Glutamatergic neuron (in vitro differentiated cells): Measurements from ENCODE around the gene SKOR1. TPM values are rescaled to one million over a fixed set of nuclear protein-coding genes. Genes with fewer than 3 reads are reported as not detected.

Experiments
- DNase-seq: peaks from one replicate; pipeline ENCODE4 v3.0.0; 2022
- H3K27ac Mint-ChIP-seq: one replicate; pipeline ENCODE4 v1.8.0; 2020; ENCODE audit warnings: mild to moderate bottlenecking, mixed read lengths, inconsistent platforms; ENCODE audit not compliant: unreplicated experiment
- H3K27me3 Mint-ChIP-seq: one replicate; pipeline ENCODE4 v1.8.0; 2020; ENCODE audit warnings: mild to moderate bottlenecking, moderate library complexity, mixed read lengths, inconsistent platforms; ENCODE audit not compliant: unreplicated experiment
- H3K36me3 Mint-ChIP-seq: one replicate; pipeline ENCODE4 v1.8.0; 2020; ENCODE audit warnings: mild to moderate bottlenecking, mixed read lengths, inconsistent platforms; ENCODE audit not compliant: unreplicated experiment
- H3K4me1 Mint-ChIP-seq: one replicate; pipeline ENCODE4 v1.8.0; 2020; ENCODE audit warnings: mild to moderate bottlenecking, low read depth, mixed read lengths, inconsistent platforms; ENCODE audit not compliant: unreplicated experiment
- H3K4me3 Mint-ChIP-seq: one replicate; pipeline ENCODE4 v1.8.0; 2020; ENCODE audit warnings: mild to moderate bottlenecking, mixed read lengths, inconsistent platforms; ENCODE audit not compliant: unreplicated experiment
- H3K9me3 Mint-ChIP-seq: one replicate; pipeline ENCODE4 v1.8.0; 2020; ENCODE audit warnings: mild to moderate bottlenecking, moderate library complexity, mixed read lengths, inconsistent platforms; ENCODE audit not compliant: unreplicated experiment
- total RNA-seq: library from RNA; stranded (reverse); fragmentation: NEBNext Ultra II Directional; extraction: Animal tissue kit (Norgen Biotek cat#: 25700); gene quantifications from one replicate; pipeline ENCODE4 v1.2.1, GENCODE V29; 2021; ENCODE audit not compliant: unreplicated experiment
- TF ChIP-seq, protein P1 (sequence below): fragments of 200-600 bp; sonication (generic); IDR thresholded peaks from one replicate; pipeline ENCODE4 v1.5.0; 2021; ENCODE audit not compliant: partially characterized antibody, unreplicated experiment

Gene SKOR1
- total RNA-seq, 1 donor from 2014 or later: 4.0 TPM

GRCh38 chr15:67865766-67866165, 40.5 kb downstream of the SKOR1 start:
- Mint-ChIP-seq H3K4me3 (no peak overlapping the region), H3K27ac (no peak overlapping the region), H3K9me3 (peaks cover 5% of the 10 kb centered on the region), H3K27me3 (peaks cover 2% of the 10 kb centered on the region), H3K4me1 (no peaks in the 10 kb centered on the region), H3K36me3 (peaks cover 10% of the 10 kb centered on the region)
- no peak for DNase-seq
- TF ChIP-seq, protein P1, sequence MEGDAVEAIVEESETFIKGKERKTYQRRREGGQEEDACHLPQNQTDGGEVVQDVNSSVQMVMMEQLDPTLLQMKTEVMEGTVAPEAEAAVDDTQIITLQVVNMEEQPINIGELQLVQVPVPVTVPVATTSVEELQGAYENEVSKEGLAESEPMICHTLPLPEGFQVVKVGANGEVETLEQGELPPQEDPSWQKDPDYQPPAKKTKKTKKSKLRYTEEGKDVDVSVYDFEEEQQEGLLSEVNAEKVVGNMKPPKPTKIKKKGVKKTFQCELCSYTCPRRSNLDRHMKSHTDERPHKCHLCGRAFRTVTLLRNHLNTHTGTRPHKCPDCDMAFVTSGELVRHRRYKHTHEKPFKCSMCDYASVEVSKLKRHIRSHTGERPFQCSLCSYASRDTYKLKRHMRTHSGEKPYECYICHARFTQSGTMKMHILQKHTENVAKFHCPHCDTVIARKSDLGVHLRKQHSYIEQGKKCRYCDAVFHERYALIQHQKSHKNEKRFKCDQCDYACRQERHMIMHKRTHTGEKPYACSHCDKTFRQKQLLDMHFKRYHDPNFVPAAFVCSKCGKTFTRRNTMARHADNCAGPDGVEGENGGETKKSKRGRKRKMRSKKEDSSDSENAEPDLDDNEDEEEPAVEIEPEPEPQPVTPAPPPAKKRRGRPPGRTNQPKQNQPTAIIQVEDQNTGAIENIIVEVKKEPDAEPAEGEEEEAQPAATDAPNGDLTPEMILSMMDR: no peak

- no peaks in the 10 kb centered on the region for H3K4me1 Mint-ChIP-seq
- H3K36me3 Mint-ChIP-seq: peaks cover 10% of the 10 kb centered on the region
- H3K27ac Mint-ChIP-seq: no peak overlapping the region
- H3K9me3 Mint-ChIP-seq: peaks cover 3% of the 10 kb centered on the region
- TF ChIP-seq, protein P1: no peak
- H3K27me3 Mint-ChIP-seq: peaks cover 2% of the 10 kb centered on the region
- H3K4me3 Mint-ChIP-seq: no peak overlapping the region
- no peak for DNase-seq
Measured at GRCh38 chr15:67869701-67870100, 44.4 kb downstream of the SKOR1 start.

DNA sequence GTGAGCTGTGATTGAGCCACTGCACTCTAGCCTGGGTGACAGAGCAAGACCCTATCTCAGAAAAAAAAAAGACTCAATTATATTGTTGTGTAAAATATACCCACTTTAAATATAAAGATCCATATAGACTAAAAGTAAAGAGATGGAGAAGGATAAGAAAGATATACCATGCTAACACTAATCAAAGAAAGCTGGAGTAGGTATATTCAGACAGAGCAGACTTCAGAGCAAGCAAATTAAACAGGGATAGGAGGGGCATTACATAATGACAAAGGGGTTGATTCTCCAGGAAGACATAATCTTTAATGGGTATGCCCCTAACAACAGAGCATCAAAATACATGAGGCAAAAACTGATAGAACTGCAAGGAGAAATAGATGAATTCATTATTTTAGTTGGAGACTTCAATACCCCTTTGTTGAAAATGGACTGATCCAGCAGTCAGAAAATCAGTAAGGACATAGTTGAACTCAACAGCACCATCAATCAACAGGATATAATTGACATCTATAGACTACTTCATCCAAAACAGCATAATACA, 45.6 kb downstream of the SKOR1 start:
- DNase-seq: no peak
- Mint-ChIP-seq H3K36me3 (peaks cover 10% of the 10 kb centered on the region), H3K9me3 (peaks cover 3% of the 10 kb centered on the region), H3K27ac (no peak overlapping the region), H3K4me1 (no peaks in the 10 kb centered on the region), H3K27me3 (peaks cover 2% of the 10 kb centered on the region), H3K4me3 (no peak overlapping the region)
- TF ChIP-seq, protein P1: no peak

GRCh38 chr15:67873777-67874176, 48.5 kb downstream of the SKOR1 start:
- DNase-seq: no peak
- H3K9me3 Mint-ChIP-seq: peaks cover 7% of the 10 kb centered on the region

DNA sequence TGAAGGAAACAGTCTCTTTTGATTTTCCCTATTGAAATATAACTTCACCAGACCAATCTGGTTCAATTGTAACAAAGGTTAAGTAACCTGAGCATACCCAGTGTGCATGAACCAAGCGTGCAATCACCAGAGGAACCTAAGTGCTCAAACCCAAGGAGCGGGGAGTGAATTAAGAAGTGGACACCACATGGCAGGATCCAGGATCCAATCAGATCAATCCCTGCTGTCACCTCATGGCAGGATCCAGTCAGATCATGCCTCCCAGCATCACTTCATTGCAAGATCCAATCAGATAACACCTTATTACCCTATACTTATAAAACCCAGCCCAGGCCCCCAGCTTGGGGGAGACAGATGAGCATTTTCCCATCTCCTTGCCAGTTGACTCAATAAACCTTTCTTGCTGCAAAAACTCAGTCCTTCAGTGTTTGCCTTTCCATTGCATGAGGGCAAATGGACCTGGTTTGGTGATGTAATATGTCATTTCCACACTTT, 53.5 kb downstream of the SKOR1 start:
- Mint-ChIP-seq H3K27ac (no peak overlapping the region), H3K27me3 (peaks cover 2% of the 10 kb centered on the region), H3K9me3 (peaks cover 7% of the 10 kb centered on the region)

More at GRCh38 chr15:67873777-67874176, 48.5 kb downstream of the SKOR1 start:
- no peak overlapping the region for H3K4me3 Mint-ChIP-seq
- no peak overlapping the region for H3K27ac Mint-ChIP-seq
- TF ChIP-seq, protein P1: no peak
- H3K4me1 Mint-ChIP-seq: no peaks in the 10 kb centered on the region
- peaks cover 2% of the 10 kb centered on the region for H3K27me3 Mint-ChIP-seq
- peaks cover 10% of the 10 kb centered on the region for H3K36me3 Mint-ChIP-seq

More for the DNA sequence above, 53.5 kb downstream of the SKOR1 start:
- no peaks in the 10 kb centered on the region for H3K4me1 Mint-ChIP-seq
- TF ChIP-seq, protein P1: no peak
- no peak for DNase-seq
- H3K4me3 Mint-ChIP-seq: no peak overlapping the region
- H3K36me3 Mint-ChIP-seq: no peaks in the 10 kb centered on the region
